Tibial nerve (tissue), 4 donors: ENCODE results near the gene TLR5. TPM values are rescaled to one million over a fixed set of nuclear protein-coding genes. Genes with fewer than 3 reads are reported as not detected.

Experiments
- DNase-seq, 2 donors: peaks; one replicate each; pipeline ENCODE4 v3.0.0-alpha.2; 2019; ENCODE audit warnings: low spot score in 2 of 2
- H3K27ac ChIP-seq, 4 donors: fragments of 200-600 bp; sonication (generic) in 3 of 4; one replicate each; pipeline ENCODE4 v1.5.1; 2017 to 2019; ENCODE audit warnings: mild to moderate bottlenecking in 1 of 4
- H3K27me3 ChIP-seq, 2 donors: fragments of 200-600 bp; sonication (generic) in 1 of 2; one replicate each; pipeline versions ENCODE4 v1.5.1 to v1.6.0; 2017 to 2019
- H3K36me3 ChIP-seq, 3 donors: fragments of 200-600 bp; sonication (generic); one replicate each; pipeline ENCODE4 v1.5.1; 2018 to 2019
- H3K4me1 ChIP-seq, 4 donors: fragments of 200-600 bp; sonication (generic) in 3 of 4; one replicate each; pipeline ENCODE4 v1.5.1; 2017 to 2019
- H3K4me3 ChIP-seq, 4 donors: fragments of 200-600 bp; sonication (generic) in 3 of 4; one replicate each; pipeline ENCODE4 v1.5.1; 2017 to 2019; ENCODE audit warnings: mild to moderate bottlenecking in 1 of 4, moderate library complexity in 1 of 4
- H3K9me3 ChIP-seq, 4 donors: fragments of 200-600 bp; sonication (generic) in 3 of 4; one replicate each; pipeline ENCODE4 v1.5.1; 2017 to 2019
- EP300 ChIP-seq, 2 donors: sonication (generic); formaldehyde crosslinking; IDR thresholded peaks; one replicate each; pipeline ENCODE4 v1.6.1; 2017; ENCODE audit warnings: antibody characterized with exemption in 2 of 2, mild to moderate bottlenecking in 1 of 2
- POLR2A ChIP-seq, 2 donors: fragments of 450-650 bp; IDR thresholded peaks; one replicate each; pipeline ENCODE4 v1.6.1; 2017; ENCODE audit warnings: antibody characterized with exemption in 2 of 2, mild to moderate bottlenecking in 2 of 2, moderate library complexity in 2 of 2
- WGBS, 2 donors: methylation state at CpG; one replicate each; pipeline ENCODE4 v1.1.5; 2018; 5-methylcytosine and 5-hydroxymethylcytosine counted together
- total RNA-seq, 4 donors: library from RNA; depleted of rRNA; stranded (reverse); fragments of >200 nt; gene quantifications; one replicate each; pipeline ENCODE4 v1.1.0, GENCODE V29; 2016
- TF ChIP-seq, protein P1 (sequence below), 5 experiments: fragments of 200-600 bp in 3 of 5; fragments of 450-650 bp in 2 of 5; sonication (generic) in 3 of 5; IDR thresholded peaks; one replicate each; pipeline ENCODE4 v1.5.1; 2016 to 2019; ENCODE audit warnings: antibody characterized with exemption in 5 of 5, mild to moderate bottlenecking in 3 of 5, moderate library complexity in 2 of 5

TLR5 gene
- total RNA-seq, 4 donors from 2014 or later, result 3.7 to 19.2 (median 12.4) TPM

GRCh38 chr1:223140611-223141405, 2.2 kb downstream of the TLR5 start:
- H3K36me3 ChIP-seq, result no peaks in the 10 kb centered on the region
- WGBS, 2 donors, result 40 to 50% methylated on average over 10 of the region's 10 CpGs
- no peak for DNase-seq
- no peaks in the 10 kb centered on the region for H3K9me3 ChIP-seq
- TF ChIP-seq EP300 (IDR thresholded peaks at IDR 0.05) (no peak), POLR2A (IDR thresholded peaks at IDR 0.05) (no peak)
- TF ChIP-seq, protein P1, sequence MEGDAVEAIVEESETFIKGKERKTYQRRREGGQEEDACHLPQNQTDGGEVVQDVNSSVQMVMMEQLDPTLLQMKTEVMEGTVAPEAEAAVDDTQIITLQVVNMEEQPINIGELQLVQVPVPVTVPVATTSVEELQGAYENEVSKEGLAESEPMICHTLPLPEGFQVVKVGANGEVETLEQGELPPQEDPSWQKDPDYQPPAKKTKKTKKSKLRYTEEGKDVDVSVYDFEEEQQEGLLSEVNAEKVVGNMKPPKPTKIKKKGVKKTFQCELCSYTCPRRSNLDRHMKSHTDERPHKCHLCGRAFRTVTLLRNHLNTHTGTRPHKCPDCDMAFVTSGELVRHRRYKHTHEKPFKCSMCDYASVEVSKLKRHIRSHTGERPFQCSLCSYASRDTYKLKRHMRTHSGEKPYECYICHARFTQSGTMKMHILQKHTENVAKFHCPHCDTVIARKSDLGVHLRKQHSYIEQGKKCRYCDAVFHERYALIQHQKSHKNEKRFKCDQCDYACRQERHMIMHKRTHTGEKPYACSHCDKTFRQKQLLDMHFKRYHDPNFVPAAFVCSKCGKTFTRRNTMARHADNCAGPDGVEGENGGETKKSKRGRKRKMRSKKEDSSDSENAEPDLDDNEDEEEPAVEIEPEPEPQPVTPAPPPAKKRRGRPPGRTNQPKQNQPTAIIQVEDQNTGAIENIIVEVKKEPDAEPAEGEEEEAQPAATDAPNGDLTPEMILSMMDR (IDR thresholded peaks at IDR 0.05), result no peak
- H3K4me3 ChIP-seq, result peak overlapping the region in 1 of 4 donors; percentile 7
- peaks cover 0 to 58% (median 24%) of the 10 kb centered on the region in 4 donors for H3K4me1 ChIP-seq
- H3K27me3 ChIP-seq, result no peaks in the 10 kb centered on the region
- peak overlapping the region in 2 of 4 donors; percentile 41 to 53 for H3K27ac ChIP-seq

DNA sequence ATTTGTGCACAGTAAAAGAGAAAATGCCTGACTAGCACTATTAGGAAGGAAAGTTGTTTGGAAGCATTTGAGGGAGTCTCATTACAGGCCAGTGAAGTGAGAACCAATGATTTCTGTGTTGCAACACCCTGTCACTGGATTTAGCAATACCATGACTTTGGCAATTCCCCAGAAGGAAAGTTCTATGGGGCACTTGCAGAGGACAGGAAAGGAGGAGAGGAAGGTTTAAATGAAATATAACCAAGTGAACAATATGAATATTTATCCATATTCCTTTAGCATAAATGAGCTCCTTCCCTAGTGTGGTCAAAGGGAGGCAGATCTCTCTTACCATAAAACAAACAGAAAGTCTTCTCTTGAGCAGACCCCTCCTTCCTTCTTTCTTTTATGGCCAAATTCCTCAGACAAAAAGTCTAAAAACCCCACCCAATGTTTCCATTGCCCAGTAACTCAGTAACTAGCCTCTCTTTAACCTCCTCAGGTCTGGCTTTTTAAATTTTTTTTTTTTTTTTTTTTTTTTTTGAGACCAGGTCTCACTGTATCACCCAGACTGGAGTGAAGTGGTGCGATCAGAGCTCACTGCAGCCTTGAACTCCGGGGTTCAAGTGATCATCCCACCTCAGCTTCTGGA, 5.5 kb downstream of the TLR5 start:
- H3K27ac ChIP-seq, result peak overlapping the region in 3 of 4 donors; percentile 32 to 76 (median 60)
- DNase-seq, result peak in 1 of 2 donors; percentile 86
- H3K4me1 ChIP-seq, result peaks cover 0 to 66% (median 20%) of the 10 kb centered on the region in 4 donors
- no peaks in the 10 kb centered on the region for H3K27me3 ChIP-seq
- WGBS, 2 donors, result 82 to 97% methylated on average over 2 of the region's 2 CpGs
- TF ChIP-seq EP300 (IDR thresholded peaks at IDR 0.05) (peak; percentile 55 to 92), POLR2A (IDR thresholded peaks at IDR 0.05) (no peak)
- H3K4me3 ChIP-seq, result no peak overlapping the region
- no peaks in the 10 kb centered on the region for H3K36me3 ChIP-seq
- no peaks in the 10 kb centered on the region for H3K9me3 ChIP-seq

- Histone ChIP-seq H3K4me1 (peaks cover 0 to 51% (median 15%) of the 10 kb centered on the region in 4 donors), H3K27ac (no peak overlapping the region), H3K9me3 (no peaks in the 10 kb centered on the region), H3K4me3 (no peak overlapping the region), H3K27me3 (no peaks in the 10 kb centered on the region), H3K36me3 (peaks cover 0 to 6% (median 0%) of the 10 kb centered on the region in 3 donors)
- WGBS, 2 donors, result 53 to 65% methylated on average over 2 of the region's 2 CpGs
- no peak for DNase-seq
- TF ChIP-seq POLR2A (IDR thresholded peaks at IDR 0.05) (no peak), EP300 (IDR thresholded peaks at IDR 0.05) (no peak)
- TF ChIP-seq, protein P1 (IDR thresholded peaks at IDR 0.05), result no peak
Measured at GRCh38 chr1:223136086-223136485, 7.0 kb downstream of the TLR5 start.

GRCh38 chr1:223135176-223135942, 7.7 kb downstream of the TLR5 start:
- H3K36me3 ChIP-seq, result peaks cover 0 to 7% (median 0%) of the 10 kb centered on the region in 3 donors
- no peak for DNase-seq
- H3K4me1 ChIP-seq, result peaks cover 0 to 45% (median 11%) of the 10 kb centered on the region in 4 donors
- 63 to 65% methylated on average over 8 of the region's 8 CpGs for WGBS, 2 donors
- H3K9me3 ChIP-seq, result no peaks in the 10 kb centered on the region
- no peak overlapping the region for H3K27ac ChIP-seq
- no peak overlapping the region for H3K4me3 ChIP-seq
- H3K27me3 ChIP-seq, result no peaks in the 10 kb centered on the region
- TF ChIP-seq, protein P1 (IDR thresholded peaks at IDR 0.05), result no peak
- TF ChIP-seq POLR2A (IDR thresholded peaks at IDR 0.05) (no peak), EP300 (IDR thresholded peaks at IDR 0.05) (no peak)

GRCh38 chr1:223133824-223134435, 9.1 kb downstream of the TLR5 start:
- Histone ChIP-seq H3K36me3 (peaks cover 0 to 7% (median 0%) of the 10 kb centered on the region in 3 donors), H3K27me3 (no peaks in the 10 kb centered on the region), H3K27ac (peak overlapping the region in 3 of 4 donors; percentile 5 to 49 (median 5)), H3K4me3 (peak overlapping the region; percentile 16 to 43 (median 26)), H3K4me1 (peaks cover 0 to 55% (median 16%) of the 10 kb centered on the region in 4 donors), H3K9me3 (no peaks in the 10 kb centered on the region)
- peak; percentile 60 to 80 for DNase-seq
- TF ChIP-seq POLR2A (IDR thresholded peaks at IDR 0.05) (no peak), EP300 (IDR thresholded peaks at IDR 0.05) (peak in 1 of 2 donors; percentile 32)
- TF ChIP-seq, protein P1 (IDR thresholded peaks at IDR 0.05), result peak in 3 of 5 experiments; percentile 94 to 98 (median 97)
- WGBS, 2 donors, result 3 to 4% methylated on average over 23 of the region's 23 CpGs
